Breast epithelium (tissue), 4 donors: Measurements from ENCODE around the gene TBRG4. TPM values are rescaled to one million over a fixed set of nuclear protein-coding genes. Genes with fewer than 3 reads are reported as not detected.
"Not testable (repeated sequence)": the region's sequence is repeated elsewhere in the genome, so short reads cannot be mapped to it uniquely, and the experiment has no call there.

ENCODE experiments used
- DNase-seq, 2 donors: peaks; one replicate each; pipeline ENCODE4 v3.0.0-alpha.2; 2019; ENCODE audit warnings: low spot score in 2 of 2
- H3K27ac ChIP-seq, 2 donors: fragments of 200-600 bp; sonication (generic) in 1 of 2; one replicate each; pipeline ENCODE4 v1.5.1; 2016 to 2019; ENCODE audit warnings: mild to moderate bottlenecking in 1 of 2
- H3K27me3 ChIP-seq, 2 donors: fragments of 200-600 bp; sonication (generic) in 1 of 2; one replicate each; pipeline versions ENCODE4 v1.5.1 to v1.6.0; 2017 to 2019; ENCODE audit warnings: control low read depth in 1 of 2, mild to moderate bottlenecking in 1 of 2
- H3K36me3 ChIP-seq: fragments of 200-600 bp; one replicate; pipeline ENCODE4 v1.5.1; 2019
- H3K4me1 ChIP-seq, 2 donors: fragments of 200-600 bp; sonication (generic); one replicate each; pipeline ENCODE4 v1.5.1; 2016 to 2019; ENCODE audit warnings: control low read depth in 1 of 2
- H3K4me3 ChIP-seq, 3 donors: fragments of 200-600 bp; sonication (generic); 1 replicate in 2 of 3; 2 replicates in 1 of 3; pipeline ENCODE4 v1.5.1; 2016 to 2019; ENCODE audit warnings: mild to moderate bottlenecking in 3 of 3, moderate library complexity in 2 of 3
- H3K9me3 ChIP-seq, 2 donors: fragments of 200-600 bp; sonication (generic) in 1 of 2; one replicate each; pipeline ENCODE4 v1.5.1; 2016 to 2019; ENCODE audit warnings: control low read depth in 1 of 2
- POLR2A ChIP-seq: fragments of 450-650 bp; IDR thresholded peaks from one replicate; pipeline ENCODE4 v1.6.1; 2016; ENCODE audit warnings: antibody characterized with exemption, mild to moderate bottlenecking, moderate library complexity
- POLR2AphosphoS5 ChIP-seq, 3 donors: sonication (generic); formaldehyde crosslinking; IDR thresholded peaks; one replicate each; pipeline ENCODE4 v1.6.1; 2017; ENCODE audit warnings: antibody characterized with exemption in 3 of 3
- intact Hi-C: fragments of 100-400 bp; cut with DNase I; formaldehyde crosslinking; loops from one replicate; pipeline ENCODE4 v1.15.1; 2023; ENCODE audit warnings: low total_unique reads
- total RNA-seq, 3 donors: library from RNA; depleted of rRNA; stranded (reverse); fragments of >200 nt; gene quantifications; one replicate each; pipeline ENCODE4 v1.1.0, GENCODE V29; 2016
- TF ChIP-seq, protein P1 (sequence below), 3 donors: fragments of 450-650 bp; IDR thresholded peaks; one replicate each; pipeline ENCODE4 v1.5.1; 2016 to 2017; ENCODE audit warnings: antibody characterized with exemption in 3 of 3, mild to moderate bottlenecking in 3 of 3, moderate library complexity in 3 of 3

The TBRG4 gene
- total RNA-seq, 3 donors from 2014 or later: 37.9 to 63.8 (median 62.3) TPM

GRCh38 chr7:45157653-45158401 lies 46.3 kb upstream of the TBRG4 start, which contains the start of gene RAMP3:
RAMP3 (plus strand) TSS chr7:45157791; CDS start chr7:45157829, 38 bp downstream.
- intact Hi-C loops: loop anchor here (10.0 kb wide), 2 partner anchors 97 to 627 kb away; no protein-coding TSS in a partner anchor
- Histone ChIP-seq H3K9me3 (no peaks in the 10 kb centered on the region), H3K4me1 (no peaks in the 10 kb centered on the region), H3K4me3 (peak within 1 kb of the TSS; percentile 50 to 71 (median 50)), H3K36me3 (no peaks in the 10 kb centered on the region), H3K27ac (peak within 1 kb of the TSS in 1 of 2 donors; percentile 63), H3K27me3 (peaks cover 3 to 6% of the 10 kb centered on the region in 2 donors)
- TF ChIP-seq, protein P1, sequence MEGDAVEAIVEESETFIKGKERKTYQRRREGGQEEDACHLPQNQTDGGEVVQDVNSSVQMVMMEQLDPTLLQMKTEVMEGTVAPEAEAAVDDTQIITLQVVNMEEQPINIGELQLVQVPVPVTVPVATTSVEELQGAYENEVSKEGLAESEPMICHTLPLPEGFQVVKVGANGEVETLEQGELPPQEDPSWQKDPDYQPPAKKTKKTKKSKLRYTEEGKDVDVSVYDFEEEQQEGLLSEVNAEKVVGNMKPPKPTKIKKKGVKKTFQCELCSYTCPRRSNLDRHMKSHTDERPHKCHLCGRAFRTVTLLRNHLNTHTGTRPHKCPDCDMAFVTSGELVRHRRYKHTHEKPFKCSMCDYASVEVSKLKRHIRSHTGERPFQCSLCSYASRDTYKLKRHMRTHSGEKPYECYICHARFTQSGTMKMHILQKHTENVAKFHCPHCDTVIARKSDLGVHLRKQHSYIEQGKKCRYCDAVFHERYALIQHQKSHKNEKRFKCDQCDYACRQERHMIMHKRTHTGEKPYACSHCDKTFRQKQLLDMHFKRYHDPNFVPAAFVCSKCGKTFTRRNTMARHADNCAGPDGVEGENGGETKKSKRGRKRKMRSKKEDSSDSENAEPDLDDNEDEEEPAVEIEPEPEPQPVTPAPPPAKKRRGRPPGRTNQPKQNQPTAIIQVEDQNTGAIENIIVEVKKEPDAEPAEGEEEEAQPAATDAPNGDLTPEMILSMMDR (IDR thresholded peaks at IDR 0.05): no peak
- TF ChIP-seq POLR2A (no peak), POLR2AphosphoS5 (IDR thresholded peaks at IDR 0.05) (no peak)
- DNase-seq: no peak

GRCh38 chr7:45157286-45157652 lies 45.8 kb upstream of the TBRG4 start:
- no peak for DNase-seq
- Histone ChIP-seq H3K36me3 (no peaks in the 10 kb centered on the region), H3K4me3 (peak overlapping the region; percentile 50 to 71 (median 50)), H3K9me3 (no peaks in the 10 kb centered on the region), H3K4me1 (no peaks in the 10 kb centered on the region), H3K27me3 (peaks cover 3 to 6% of the 10 kb centered on the region in 2 donors), H3K27ac (peak overlapping the region in 1 of 2 donors; percentile 63)
- intact Hi-C loops: loop anchor here (10.0 kb wide), 2 partner anchors 98 to 628 kb away; no protein-coding TSS in a partner anchor
- TF ChIP-seq POLR2AphosphoS5 (IDR thresholded peaks at IDR 0.05) (no peak), POLR2A (no peak)
- TF ChIP-seq, protein P1 (IDR thresholded peaks at IDR 0.05): no peak

GRCh38 chr7:45156516-45157272 lies 45.2 kb upstream of the TBRG4 start:
- no peak for DNase-seq
- no peaks in the 10 kb centered on the region for H3K36me3 ChIP-seq
- no peak for TF ChIP-seq POLR2AphosphoS5 (IDR thresholded peaks at IDR 0.05)
- H3K27me3 ChIP-seq: peaks cover 3 to 6% of the 10 kb centered on the region in 2 donors
- intact Hi-C loops: loop anchor here (10.0 kb wide), 2 partner anchors 98 to 628 kb away; no protein-coding TSS in a partner anchor
- no peaks in the 10 kb centered on the region for H3K4me1 ChIP-seq
- H3K9me3 ChIP-seq: no peaks in the 10 kb centered on the region
- H3K27ac ChIP-seq: no peak overlapping the region
- peak overlapping the region; percentile 50 to 71 (median 50) for H3K4me3 ChIP-seq

DNA sequence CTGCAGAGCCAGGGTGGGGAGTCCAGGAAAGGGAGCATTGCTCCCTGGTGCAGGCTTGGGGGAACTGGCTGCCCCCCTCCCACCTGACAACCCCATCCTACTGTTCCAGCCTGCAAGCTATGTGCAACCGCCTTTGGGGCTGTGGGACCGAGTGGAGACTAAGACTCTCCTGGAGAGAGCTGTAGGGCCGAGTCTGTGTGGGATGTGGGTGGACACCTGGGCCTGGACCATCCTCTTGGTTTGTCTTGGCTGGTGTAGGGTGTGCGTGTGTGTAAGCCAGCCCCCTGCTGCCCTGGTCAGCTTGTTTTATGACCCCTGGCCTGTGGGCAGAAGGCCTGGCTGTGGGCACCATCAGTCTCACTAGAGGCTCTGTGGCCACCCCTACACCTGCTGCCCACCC lies 44.4 kb upstream of the TBRG4 start:
- no peaks in the 10 kb centered on the region for H3K36me3 ChIP-seq
- H3K4me1 ChIP-seq: no peaks in the 10 kb centered on the region
- peaks cover 3 to 6% of the 10 kb centered on the region in 2 donors for H3K27me3 ChIP-seq
- TF ChIP-seq POLR2A (no peak), POLR2AphosphoS5 (IDR thresholded peaks at IDR 0.05) (no peak)
- TF ChIP-seq, protein P1 (IDR thresholded peaks at IDR 0.05): no peak
- intact Hi-C loops: loop anchor here (10.0 kb wide), 2 partner anchors 99 to 629 kb away; no protein-coding TSS in a partner anchor
- no peak for DNase-seq
- no peak overlapping the region for H3K27ac ChIP-seq
- H3K9me3 ChIP-seq: no peaks in the 10 kb centered on the region
- H3K4me3 ChIP-seq: no peak overlapping the region

DNA sequence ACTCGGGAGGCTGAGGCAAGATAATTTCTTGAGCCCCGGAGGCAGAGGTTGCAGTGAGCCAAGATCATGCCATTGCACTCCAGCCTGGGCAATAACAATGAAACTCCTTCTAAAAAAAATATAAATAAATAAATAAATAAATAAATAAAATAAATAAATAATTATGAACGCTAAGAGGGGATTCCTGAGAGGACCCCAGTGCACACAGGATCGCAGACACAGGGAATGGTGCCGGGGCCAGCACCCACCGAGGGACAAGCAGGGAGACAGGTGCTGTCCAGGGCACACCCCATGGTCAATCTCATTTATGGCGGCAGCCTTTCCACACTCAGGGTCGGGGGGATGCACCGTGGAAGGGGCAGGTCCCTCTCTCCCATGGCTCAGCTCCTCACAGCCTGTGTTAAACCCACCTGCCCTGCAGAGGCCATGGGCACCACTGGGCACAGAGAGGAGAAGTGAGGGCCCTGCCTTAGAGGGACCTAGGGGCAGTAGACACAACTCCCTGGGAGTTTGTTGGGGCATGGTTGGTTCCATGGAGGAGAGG lies 43.9 kb upstream of the TBRG4 start:
- no peak for TF ChIP-seq POLR2AphosphoS5 (IDR thresholded peaks at IDR 0.05)
- no peak for TF ChIP-seq POLR2A
- TF ChIP-seq, protein P1 (IDR thresholded peaks at IDR 0.05): no peak
- H3K4me1 ChIP-seq: no peaks in the 10 kb centered on the region
- H3K27ac ChIP-seq: no peak overlapping the region
- H3K9me3 ChIP-seq: no peaks in the 10 kb centered on the region
- H3K27me3 ChIP-seq: peaks cover 3 to 6% of the 10 kb centered on the region in 2 donors
- DNase-seq: no peak
- H3K4me3 ChIP-seq: no peak overlapping the region
- no peaks in the 10 kb centered on the region for H3K36me3 ChIP-seq
- intact Hi-C loops: loop anchor here (10.0 kb wide), 2 partner anchors 99 to 629 kb away; no protein-coding TSS in a partner anchor

DNA sequence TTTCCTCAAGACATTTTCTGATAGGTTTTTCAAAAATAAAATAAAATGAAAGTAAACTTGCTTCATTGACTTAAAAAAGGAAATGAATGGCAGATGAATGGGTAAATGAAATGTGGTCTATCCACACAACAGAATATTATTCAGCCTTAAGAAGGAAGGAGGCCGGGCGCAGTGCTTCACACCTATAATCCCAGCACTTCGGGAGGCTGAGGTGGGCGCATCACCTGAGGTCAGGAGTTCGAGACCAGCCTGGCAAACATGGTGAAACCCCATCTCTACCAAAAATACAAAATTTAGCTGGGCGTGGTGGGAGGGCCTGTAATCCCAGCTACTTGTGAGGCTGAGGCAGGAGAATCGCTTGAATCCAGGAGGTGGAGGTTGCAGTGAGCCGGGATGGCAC lies 42.4 kb upstream of the TBRG4 start:
- not testable (repeated sequence) for H3K27ac ChIP-seq, H3K36me3 ChIP-seq, H3K27me3 ChIP-seq, DNase-seq, H3K9me3 ChIP-seq, H3K4me1 ChIP-seq, H3K4me3 ChIP-seq
- intact Hi-C loops: loop anchor here (10.0 kb wide), 2 partner anchors 101 to 631 kb away; no protein-coding TSS in a partner anchor
